ENCODE data around the gene SLC38A4. TPM values are rescaled to one million over a fixed set of nuclear protein-coding genes. Genes with fewer than 3 reads are reported as not detected.

The SLC38A4 gene
- total RNA-seq, 1 donor from 2014 or later = not detected

- TF ChIP-seq CTCF (IDR thresholded peaks at IDR 0.05; ENCODE audit: insufficient read depth, low read length, poor library complexity, severe bottlenecking) = no peak
- H3K4me3 ChIP-seq (ENCODE audit: low read depth, low read length) = no peak overlapping the region
- H3K27me3 ChIP-seq (ENCODE audit: control insufficient read depth, insufficient read depth, low read length) = no peaks in the 10 kb centered on the region
- no peaks in the 10 kb centered on the region for H3K36me3 ChIP-seq (ENCODE audit: control insufficient read depth, insufficient read depth, low read length)
- no peak for DNase-seq (ENCODE audit: low read depth)
Measured at GRCh38 chr12:46779879-46780278, 45.9 kb downstream of the SLC38A4 start.

- H3K4me3 ChIP-seq (ENCODE audit: low read depth, low read length) = no peak overlapping the region
- H3K36me3 ChIP-seq (ENCODE audit: control insufficient read depth, insufficient read depth, low read length) = no peaks in the 10 kb centered on the region
- TF ChIP-seq CTCF (IDR thresholded peaks at IDR 0.05; ENCODE audit: insufficient read depth, low read length, poor library complexity, severe bottlenecking) = no peak
- no peaks in the 10 kb centered on the region for H3K27me3 ChIP-seq (ENCODE audit: control insufficient read depth, insufficient read depth, low read length)
- no peak for DNase-seq (ENCODE audit: low read depth)
Measured at GRCh38 chr12:46779063-46779462, 46.7 kb downstream of the SLC38A4 start.

GRCh38 chr12:46778415-46778814 lies 47.4 kb downstream of the SLC38A4 start:
- H3K27me3 ChIP-seq (ENCODE audit: control insufficient read depth, insufficient read depth, low read length) = no peaks in the 10 kb centered on the region
- no peak for TF ChIP-seq CTCF (IDR thresholded peaks at IDR 0.05; ENCODE audit: insufficient read depth, low read length, poor library complexity, severe bottlenecking)
- no peaks in the 10 kb centered on the region for H3K36me3 ChIP-seq (ENCODE audit: control insufficient read depth, insufficient read depth, low read length)
- H3K4me3 ChIP-seq (ENCODE audit: low read depth, low read length) = no peak overlapping the region
- no peak for DNase-seq (ENCODE audit: low read depth)

- no peak for DNase-seq (ENCODE audit: low read depth)
- Histone ChIP-seq H3K4me3 (ENCODE audit: low read depth, low read length) (no peak overlapping the region), H3K36me3 (ENCODE audit: control insufficient read depth, insufficient read depth, low read length) (no peaks in the 10 kb centered on the region), H3K27me3 (ENCODE audit: control insufficient read depth, insufficient read depth, low read length) (no peaks in the 10 kb centered on the region)
- TF ChIP-seq CTCF (IDR thresholded peaks at IDR 0.05; ENCODE audit: insufficient read depth, low read length, poor library complexity, severe bottlenecking) = no peak
Measured at GRCh38 chr12:46777587-46777986, 48.2 kb downstream of the SLC38A4 start.

- DNase-seq (ENCODE audit: low read depth) = no peak
- TF ChIP-seq CTCF (IDR thresholded peaks at IDR 0.05; ENCODE audit: insufficient read depth, low read length, poor library complexity, severe bottlenecking) = no peak
Measured at GRCh38 chr12:46775796-46776195, 50.0 kb downstream of the SLC38A4 start.

GRCh38 chr12:46774322-46774633 lies 51.5 kb downstream of the SLC38A4 start:
- TF ChIP-seq CTCF (IDR thresholded peaks at IDR 0.05; ENCODE audit: insufficient read depth, low read length, poor library complexity, severe bottlenecking) = no peak
- no peak for DNase-seq (ENCODE audit: low read depth)
- H3K27me3 ChIP-seq (ENCODE audit: control insufficient read depth, insufficient read depth, low read length) = no peaks in the 10 kb centered on the region
- H3K36me3 ChIP-seq (ENCODE audit: control insufficient read depth, insufficient read depth, low read length) = no peaks in the 10 kb centered on the region
- no peak overlapping the region for H3K4me3 ChIP-seq (ENCODE audit: low read depth, low read length)

More at GRCh38 chr12:46775796-46776195, 50.0 kb downstream of the SLC38A4 start:
- no peaks in the 10 kb centered on the region for H3K27me3 ChIP-seq (ENCODE audit: control insufficient read depth, insufficient read depth, low read length)
- no peaks in the 10 kb centered on the region for H3K36me3 ChIP-seq (ENCODE audit: control insufficient read depth, insufficient read depth, low read length)
- H3K4me3 ChIP-seq (ENCODE audit: low read depth, low read length) = no peak overlapping the region

Data from kidney epithelial cell (primary cell).